Measurements from ENCODE around the gene CDH22.
A peak's percentile ranks its signal among the peaks of the same experiment; 100 is the strongest.

The CDH22 gene

GRCh38 chr20:46130534-46130933, 177.8 kb downstream of the CDH22 start:
- H3K27ac ChIP-seq, result no peak overlapping the region
- TF ChIP-seq ZFX (IDR thresholded peaks at IDR 0.05), result no peak
- TF ChIP-seq, protein P1, sequence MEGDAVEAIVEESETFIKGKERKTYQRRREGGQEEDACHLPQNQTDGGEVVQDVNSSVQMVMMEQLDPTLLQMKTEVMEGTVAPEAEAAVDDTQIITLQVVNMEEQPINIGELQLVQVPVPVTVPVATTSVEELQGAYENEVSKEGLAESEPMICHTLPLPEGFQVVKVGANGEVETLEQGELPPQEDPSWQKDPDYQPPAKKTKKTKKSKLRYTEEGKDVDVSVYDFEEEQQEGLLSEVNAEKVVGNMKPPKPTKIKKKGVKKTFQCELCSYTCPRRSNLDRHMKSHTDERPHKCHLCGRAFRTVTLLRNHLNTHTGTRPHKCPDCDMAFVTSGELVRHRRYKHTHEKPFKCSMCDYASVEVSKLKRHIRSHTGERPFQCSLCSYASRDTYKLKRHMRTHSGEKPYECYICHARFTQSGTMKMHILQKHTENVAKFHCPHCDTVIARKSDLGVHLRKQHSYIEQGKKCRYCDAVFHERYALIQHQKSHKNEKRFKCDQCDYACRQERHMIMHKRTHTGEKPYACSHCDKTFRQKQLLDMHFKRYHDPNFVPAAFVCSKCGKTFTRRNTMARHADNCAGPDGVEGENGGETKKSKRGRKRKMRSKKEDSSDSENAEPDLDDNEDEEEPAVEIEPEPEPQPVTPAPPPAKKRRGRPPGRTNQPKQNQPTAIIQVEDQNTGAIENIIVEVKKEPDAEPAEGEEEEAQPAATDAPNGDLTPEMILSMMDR (conservative IDR thresholded peaks at IDR 0.05), result no peak

GRCh38 chr20:46129955-46130481, 178.3 kb downstream of the CDH22 start:
- TF ChIP-seq, protein P1 (conservative IDR thresholded peaks at IDR 0.05), result no peak
- TF ChIP-seq ZFX (IDR thresholded peaks at IDR 0.05), result no peak
- no peak overlapping the region for H3K27ac ChIP-seq

- no peak overlapping the region for H3K27ac ChIP-seq
- no peak for TF ChIP-seq ZFX (IDR thresholded peaks at IDR 0.05)
- TF ChIP-seq, protein P1 (conservative IDR thresholded peaks at IDR 0.05), result peak; percentile 74
Measured at GRCh38 chr20:46128310-46129151, 179.8 kb downstream of the CDH22 start.

- H3K27ac ChIP-seq, result no peak overlapping the region
- TF ChIP-seq, protein P1 (conservative IDR thresholded peaks at IDR 0.05), result no peak
- TF ChIP-seq ZFX (IDR thresholded peaks at IDR 0.05), result no peak
Measured at GRCh38 chr20:46127396-46128010, 180.8 kb downstream of the CDH22 start.

DNA sequence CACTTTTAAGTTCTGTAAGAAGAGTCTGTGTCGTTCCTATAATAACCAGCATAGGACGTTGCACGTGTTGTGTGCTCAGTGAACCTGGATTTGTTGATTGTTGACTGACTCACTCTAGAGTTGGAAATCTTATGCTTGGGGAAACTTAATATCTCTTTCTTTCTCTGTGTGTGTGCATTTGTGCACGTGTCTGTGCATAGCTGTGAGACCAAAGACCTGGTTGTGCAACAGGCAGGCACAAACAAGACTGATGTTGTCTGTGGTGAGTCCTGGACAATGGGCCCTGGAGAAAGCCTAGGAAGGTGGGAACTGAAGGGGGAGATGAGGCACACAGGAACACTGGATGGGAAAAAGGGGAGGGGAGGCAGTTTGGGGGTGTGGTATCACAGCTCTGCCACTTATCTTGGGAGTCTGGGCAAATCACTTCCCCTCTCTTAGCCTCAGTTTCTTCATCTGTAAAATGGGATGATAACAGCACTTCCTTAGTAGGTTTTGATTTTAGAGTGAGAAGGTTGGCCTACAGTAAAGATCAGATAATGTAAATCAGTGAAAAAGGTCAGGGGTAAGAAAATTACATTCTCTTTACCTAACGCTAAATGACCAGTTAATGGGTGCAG, 181.8 kb downstream of the CDH22 start:
- no peak for TF ChIP-seq ZFX (IDR thresholded peaks at IDR 0.05)
- TF ChIP-seq, protein P1 (conservative IDR thresholded peaks at IDR 0.05), result no peak
- no peak overlapping the region for H3K27ac ChIP-seq

Measured in C4-2B (cell line).